DND-41 (cell line): ENCODE measurements around the gene OMA1.

Source experiments
- ATAC-seq: fragments of 200-7000 bp; cut with Tn5 transposase; 3 replicates; pipeline ENCODE4 v1.9.1; 2021; ENCODE audit warnings: low read depth; ENCODE audit not compliant: insufficient read depth
- DNase-seq: peaks from one replicate; pipeline ENCODE4 v3.0.0-alpha.2; 2020
- H2AFZ ChIP-seq: 2 replicates; pipeline ENCODE4 v1.6.0; 2012; ENCODE audit warnings: low read depth, low read length
- H3K27ac ChIP-seq: 2 replicates; pipeline ENCODE4 v1.5.1; 2012; ENCODE audit warnings: low read length, inconsistent platforms
- H3K27me3 ChIP-seq: fragments of 200-600 bp; sonication (generic); 2 replicates; pipeline ENCODE4 v1.6.0; 2012; ENCODE audit warnings: low read length, mild to moderate bottlenecking, inconsistent platforms; ENCODE audit not compliant: insufficient read depth, poor library complexity
- H3K36me3 ChIP-seq: 2 replicates; pipeline ENCODE4 v1.5.1; 2012; ENCODE audit warnings: low read length, inconsistent platforms; ENCODE audit not compliant: insufficient read depth
- H3K4me1 ChIP-seq: 2 replicates; pipeline ENCODE4 v1.5.1; 2012; ENCODE audit warnings: mild to moderate bottlenecking, low read length; ENCODE audit not compliant: insufficient read depth
- H3K4me2 ChIP-seq: 2 replicates; pipeline ENCODE4 v1.6.0; 2012; ENCODE audit warnings: mild to moderate bottlenecking, moderate library complexity, low read length, inconsistent platforms; ENCODE audit not compliant: insufficient read depth
- H3K4me3 ChIP-seq, 2 experiments: fragments of 200-600 bp in 1 of 2; shearing (Covaris generic) in 1 of 2; 2 replicates each; pipeline ENCODE4 v1.5.1; 2012 to 2016; ENCODE audit warnings: inconsistent platforms in 2 of 2, low read length in 2 of 2, mild to moderate bottlenecking in 2 of 2, low read depth in 1 of 2, moderate library complexity in 1 of 2
- H3K79me2 ChIP-seq: 2 replicates; pipeline ENCODE4 v1.6.0; 2012; ENCODE audit warnings: low read length, inconsistent platforms; ENCODE audit not compliant: insufficient read depth
- H3K9ac ChIP-seq: 2 replicates; pipeline ENCODE4 v1.6.0; 2012; ENCODE audit warnings: low read depth, mild to moderate bottlenecking, inconsistent platforms, low read length, moderate library complexity
- H3K9me3 ChIP-seq: 2 replicates; pipeline ENCODE4 v1.5.1; 2012; ENCODE audit warnings: low read length, moderate library complexity, mild to moderate bottlenecking, inconsistent platforms; ENCODE audit not compliant: insufficient read depth, severe bottlenecking
- H4K20me1 ChIP-seq: 2 replicates; pipeline ENCODE4 v1.6.0; 2012; ENCODE audit warnings: low read length; ENCODE audit not compliant: insufficient read depth
- EZH2 ChIP-seq: IDR thresholded peaks from 3 replicates; pipeline ENCODE4 v1.6.1; 2012; ENCODE audit warnings: borderline replicate concordance, low read depth, mild to moderate bottlenecking, moderate library complexity, low read length, inconsistent platforms; ENCODE audit not compliant: severe bottlenecking
- TF ChIP-seq, protein P1 (sequence below): IDR thresholded peaks from 2 replicates; pipeline ENCODE4 v1.5.1; 2012; ENCODE audit warnings: borderline replicate concordance, low read length, moderate library complexity, mild to moderate bottlenecking; ENCODE audit not compliant: poor library complexity, severe bottlenecking; ENCODE audit errors: extremely low read depth

The OMA1 gene

DNA sequence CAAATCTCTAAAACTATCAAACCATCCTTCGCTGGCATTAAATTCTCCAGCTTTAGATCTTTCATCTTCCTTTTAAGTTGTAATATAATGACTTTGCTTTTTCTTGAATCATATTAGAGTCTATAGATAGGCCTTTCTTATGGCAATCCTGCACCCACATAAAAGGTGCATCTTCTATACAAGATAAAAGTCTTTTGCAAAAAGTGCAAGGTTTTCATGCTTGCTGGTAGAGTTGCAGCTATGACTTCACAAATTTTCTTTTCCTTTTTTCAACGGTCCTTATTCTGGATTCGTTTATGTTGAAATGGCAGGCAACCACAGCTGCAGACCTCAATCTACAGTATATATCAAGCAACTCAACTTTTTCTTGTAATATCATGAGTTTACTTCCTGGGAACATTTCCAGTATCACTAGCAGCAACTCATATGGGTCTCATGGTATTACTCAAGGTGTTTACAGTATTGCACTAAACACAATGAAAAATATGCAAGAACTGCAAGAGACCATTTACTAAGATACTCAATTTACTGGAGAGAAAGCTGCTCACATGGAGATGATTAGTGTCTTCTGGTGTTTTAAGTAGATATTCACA lies 22.1 kb downstream of the OMA1 start:
- ATAC-seq (no peak), DNase-seq (no peak)
- no peak overlapping the region for H3K27ac ChIP-seq
- H3K9me3 ChIP-seq, result no peaks in the 10 kb centered on the region
- no peak overlapping the region for H3K9ac ChIP-seq
- no peak overlapping the region for H3K4me3 ChIP-seq
- TF ChIP-seq, protein P1, sequence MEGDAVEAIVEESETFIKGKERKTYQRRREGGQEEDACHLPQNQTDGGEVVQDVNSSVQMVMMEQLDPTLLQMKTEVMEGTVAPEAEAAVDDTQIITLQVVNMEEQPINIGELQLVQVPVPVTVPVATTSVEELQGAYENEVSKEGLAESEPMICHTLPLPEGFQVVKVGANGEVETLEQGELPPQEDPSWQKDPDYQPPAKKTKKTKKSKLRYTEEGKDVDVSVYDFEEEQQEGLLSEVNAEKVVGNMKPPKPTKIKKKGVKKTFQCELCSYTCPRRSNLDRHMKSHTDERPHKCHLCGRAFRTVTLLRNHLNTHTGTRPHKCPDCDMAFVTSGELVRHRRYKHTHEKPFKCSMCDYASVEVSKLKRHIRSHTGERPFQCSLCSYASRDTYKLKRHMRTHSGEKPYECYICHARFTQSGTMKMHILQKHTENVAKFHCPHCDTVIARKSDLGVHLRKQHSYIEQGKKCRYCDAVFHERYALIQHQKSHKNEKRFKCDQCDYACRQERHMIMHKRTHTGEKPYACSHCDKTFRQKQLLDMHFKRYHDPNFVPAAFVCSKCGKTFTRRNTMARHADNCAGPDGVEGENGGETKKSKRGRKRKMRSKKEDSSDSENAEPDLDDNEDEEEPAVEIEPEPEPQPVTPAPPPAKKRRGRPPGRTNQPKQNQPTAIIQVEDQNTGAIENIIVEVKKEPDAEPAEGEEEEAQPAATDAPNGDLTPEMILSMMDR, result no peak
- TF ChIP-seq EZH2, result no peak
- no peaks in the 10 kb centered on the region for H4K20me1 ChIP-seq
- no peaks in the 10 kb centered on the region for H3K4me1 ChIP-seq
- no peaks in the 10 kb centered on the region for H3K27me3 ChIP-seq
- H3K36me3 ChIP-seq, result peaks cover 4% of the 10 kb centered on the region; the same call in 1 of the 2 replicates
- H2AFZ ChIP-seq, result no peak overlapping the region
- no peaks in the 10 kb centered on the region for H3K79me2 ChIP-seq
- no peak overlapping the region for H3K4me2 ChIP-seq

DNA sequence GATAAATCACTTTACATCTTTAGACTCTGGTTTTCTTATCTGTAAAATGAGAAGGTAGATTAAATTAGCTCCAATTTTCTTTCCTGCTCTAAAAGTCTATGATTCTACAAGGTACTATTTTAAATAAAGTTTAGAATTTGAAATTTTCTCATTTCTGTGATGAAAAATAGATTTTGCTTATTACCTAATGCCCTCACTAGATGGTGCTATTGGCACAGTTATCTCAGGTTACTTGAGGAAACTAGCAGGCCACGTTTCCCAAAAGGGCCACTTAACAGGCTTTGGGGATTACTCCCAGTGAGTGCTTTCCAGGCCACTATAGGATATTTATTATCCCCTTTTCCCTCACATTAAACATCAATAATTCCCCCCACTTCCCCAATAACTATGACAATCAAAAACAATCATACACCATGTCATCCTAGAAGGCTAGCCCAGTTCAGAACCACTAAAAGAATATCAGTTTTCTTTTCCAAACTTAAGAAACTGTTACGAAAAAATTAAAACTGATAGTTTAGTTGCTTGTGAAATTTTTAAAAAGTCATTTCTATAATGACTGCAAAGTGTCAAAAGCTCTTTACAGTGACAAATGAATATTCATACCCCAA lies 30.6 kb downstream of the OMA1 start:
- no peak overlapping the region for H3K4me3 ChIP-seq
- no peaks in the 10 kb centered on the region for H3K4me1 ChIP-seq
- no peak for TF ChIP-seq EZH2
- TF ChIP-seq, protein P1, result peak; percentile 77
- peak overlapping the region; percentile 56 for H2AFZ ChIP-seq
- H4K20me1 ChIP-seq, result no peaks in the 10 kb centered on the region
- DNase-seq (peak; percentile 26), ATAC-seq (peak; percentile 59; the same call in 2 of the 3 replicates)
- peaks cover 4% of the 10 kb centered on the region for H3K9me3 ChIP-seq
- no peak overlapping the region; the same call in 1 of the 2 replicates for H3K27ac ChIP-seq
- H3K9ac ChIP-seq, result no peak overlapping the region
- H3K79me2 ChIP-seq, result no peaks in the 10 kb centered on the region
- H3K36me3 ChIP-seq, result peaks cover 9% of the 10 kb centered on the region
- no peaks in the 10 kb centered on the region for H3K27me3 ChIP-seq
- no peak overlapping the region for H3K4me2 ChIP-seq

DNA sequence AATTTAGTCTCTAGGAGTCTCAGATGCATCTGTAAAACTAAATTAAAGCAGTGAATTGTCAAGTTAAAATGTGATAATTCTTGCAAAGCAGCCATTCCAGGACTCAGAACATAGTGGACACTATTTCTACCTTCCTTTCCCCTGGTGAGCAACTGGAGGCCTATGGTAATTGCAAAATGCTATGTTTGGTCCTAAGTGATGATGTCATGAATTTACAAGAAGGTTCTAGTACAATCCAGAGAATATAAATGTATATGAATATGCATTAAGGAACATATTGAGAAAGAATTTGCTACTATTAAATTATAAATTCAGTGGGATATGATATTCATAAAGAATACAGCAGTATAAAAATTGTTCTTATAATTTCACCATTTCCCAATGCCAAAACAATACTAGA lies 32.6 kb downstream of the OMA1 start:
- Histone ChIP-seq H3K27me3 (no peaks in the 10 kb centered on the region), H3K4me3 (no peak overlapping the region), H3K9me3 (peaks cover 4% of the 10 kb centered on the region), H3K4me1 (no peaks in the 10 kb centered on the region), H3K27ac (no peak overlapping the region), H2AFZ (no peak overlapping the region), H3K79me2 (no peaks in the 10 kb centered on the region), H3K9ac (no peak overlapping the region), H3K4me2 (no peak overlapping the region), H4K20me1 (no peaks in the 10 kb centered on the region), H3K36me3 (peaks cover 10% of the 10 kb centered on the region)
- TF ChIP-seq, protein P1, result no peak
- no peak for TF ChIP-seq EZH2
- ATAC-seq (no peak), DNase-seq (no peak)
